Ascending aorta (tissue), 2 donors: Measurements from ENCODE around the gene LAMTOR4. TPM values are rescaled to one million over a fixed set of nuclear protein-coding genes. Genes with fewer than 3 reads are reported as not detected.

ENCODE experiments used
- DNase-seq, 2 donors: peaks; one replicate each; pipeline ENCODE4 v3.0.0-alpha.2; 2019; ENCODE audit warnings: low spot score in 2 of 2
- H3K27ac ChIP-seq, 2 donors: fragments of 200-600 bp; sonication (generic); one replicate each; pipeline ENCODE4 v1.5.1; 2016 to 2017; ENCODE audit warnings: mild to moderate bottlenecking in 1 of 2
- H3K27me3 ChIP-seq: fragments of 200-600 bp; sonication (generic); one replicate; pipeline ENCODE4 v1.5.1; 2017
- H3K36me3 ChIP-seq, 2 donors: fragments of 200-600 bp; sonication (generic); one replicate each; pipeline ENCODE4 v1.5.1; 2016
- H3K4me1 ChIP-seq, 2 donors: fragments of 200-600 bp; sonication (generic); one replicate each; pipeline ENCODE4 v1.5.1; 2016 to 2017; ENCODE audit warnings: mild to moderate bottlenecking in 1 of 2
- H3K4me3 ChIP-seq, 2 donors: fragments of 200-600 bp; sonication (generic); one replicate each; pipeline ENCODE4 v1.5.1; 2016 to 2017; ENCODE audit warnings: mild to moderate bottlenecking in 1 of 2
- H3K9me3 ChIP-seq, 2 donors: fragments of 200-600 bp; sonication (generic); one replicate each; pipeline ENCODE4 v1.5.1; 2016
- CTCF ChIP-seq, 3 experiments: fragments of 200-600 bp in 2 of 3; fragments of 450-650 bp in 1 of 3; sonication (generic) in 2 of 3; IDR thresholded peaks; one replicate each; pipeline ENCODE4 v1.5.1; 2016 to 2019; ENCODE audit warnings: antibody characterized with exemption in 3 of 3, mild to moderate bottlenecking in 1 of 3, moderate library complexity in 1 of 3
- intact Hi-C: fragments of 100-400 bp; cut with DNase I; formaldehyde crosslinking; loops from one replicate; pipeline ENCODE4 v1.15.1; 2023
- total RNA-seq: library from RNA; depleted of rRNA; stranded (reverse); fragments of >200 nt; gene quantifications from one replicate; pipeline ENCODE4 v1.1.0, GENCODE V29; 2016

Gene LAMTOR4
- total RNA-seq, 1 donor from 2014 or later, result 131 TPM

- Histone ChIP-seq H3K27ac (no peak overlapping the region), H3K36me3 (peaks cover 80 to 92% of the 10 kb centered on the region in 2 donors), H3K4me3 (no peak overlapping the region), H3K9me3 (no peaks in the 10 kb centered on the region), H3K4me1 (no peaks in the 10 kb centered on the region), H3K27me3 (no peaks in the 10 kb centered on the region)
- DNase-seq, result no peak
- no peak for TF ChIP-seq CTCF (IDR thresholded peaks at IDR 0.05)
- intact Hi-C loops, result no loop called here
Observed at GRCh38 chr7:100109521-100110163, 39.1 kb upstream of the LAMTOR4 start.

GRCh38 chr7:100111156-100111555 is 37.6 kb upstream of the LAMTOR4 start:
- Histone ChIP-seq H3K9me3 (no peaks in the 10 kb centered on the region), H3K4me3 (no peak overlapping the region), H3K27ac (no peak overlapping the region), H3K36me3 (peaks cover 72 to 77% of the 10 kb centered on the region in 2 donors), H3K4me1 (no peaks in the 10 kb centered on the region), H3K27me3 (no peaks in the 10 kb centered on the region)
- no peak for TF ChIP-seq CTCF (IDR thresholded peaks at IDR 0.05)
- intact Hi-C loops, result no loop called here
- DNase-seq, result no peak

GRCh38 chr7:100111914-100112313 is 36.8 kb upstream of the LAMTOR4 start:
- H3K4me3 ChIP-seq, result no peak overlapping the region
- DNase-seq, result no peak
- no peaks in the 10 kb centered on the region for H3K27me3 ChIP-seq
- no peaks in the 10 kb centered on the region for H3K9me3 ChIP-seq
- H3K36me3 ChIP-seq, result peaks cover 64 to 70% of the 10 kb centered on the region in 2 donors
- H3K27ac ChIP-seq, result no peak overlapping the region
- intact Hi-C loops, result no loop called here
- H3K4me1 ChIP-seq, result no peaks in the 10 kb centered on the region
- TF ChIP-seq CTCF (IDR thresholded peaks at IDR 0.05), result no peak

GRCh38 chr7:100115026-100115425 is 33.7 kb upstream of the LAMTOR4 start:
- Histone ChIP-seq H3K4me3 (no peak overlapping the region), H3K9me3 (no peaks in the 10 kb centered on the region), H3K4me1 (peaks cover 0 to 1% of the 10 kb centered on the region in 2 donors), H3K36me3 (peaks cover 41 to 43% of the 10 kb centered on the region in 2 donors), H3K27ac (no peak overlapping the region), H3K27me3 (no peaks in the 10 kb centered on the region)
- DNase-seq, result no peak
- intact Hi-C loops, result no loop called here
- TF ChIP-seq CTCF (IDR thresholded peaks at IDR 0.05), result no peak

GRCh38 chr7:100118388-100119071 is 30.2 kb upstream of the LAMTOR4 start:
- peak overlapping the region; percentile 86 to 93 for H3K27ac ChIP-seq
- no peak for TF ChIP-seq CTCF (IDR thresholded peaks at IDR 0.05)
- H3K36me3 ChIP-seq, result peaks cover 8 to 9% of the 10 kb centered on the region in 2 donors
- H3K4me3 ChIP-seq, result peak overlapping the region; percentile 70 to 84
- no peaks in the 10 kb centered on the region for H3K9me3 ChIP-seq
- H3K4me1 ChIP-seq, result peaks cover 0 to 9% of the 10 kb centered on the region in 2 donors
- no peak for DNase-seq
- intact Hi-C loops, result loop anchor here (1.0 to 2.0 kb wide), 2 partner anchors 17 to 30 kb away; partner anchors contain the start of genes AP4M1, LAMTOR4 and MCM7
- no peaks in the 10 kb centered on the region for H3K27me3 ChIP-seq
